Measurements from ENCODE around the gene ARID1B. TPM values are rescaled to one million over a fixed set of nuclear protein-coding genes. Genes with fewer than 3 reads are reported as not detected.

The ARID1B gene
- total RNA-seq, 1 experiment from 2014 or later = 13.9 TPM

- peak; percentile 83 to 89 for DNase-seq (ENCODE audit: low read depth in 1 of 2, low spot score in 2 of 2)
- Histone ChIP-seq H3K27ac (no peak overlapping the region), H3K36me3 (no peaks in the 10 kb centered on the region), H3K9me3 (replicated peaks) (no peaks in the 10 kb centered on the region), H3K27me3 (replicated peaks) (no peaks in the 10 kb centered on the region), H3K4me3 (no peak overlapping the region), H3K4me1 (replicated peaks) (peaks cover 24% of the 10 kb centered on the region)
Measured at GRCh38 chr6:156848533-156848932, 71.4 kb downstream of the ARID1B start.

GRCh38 chr6:156849806-156850205 lies 72.6 kb downstream of the ARID1B start:
- no peak for DNase-seq (ENCODE audit: low read depth in 1 of 2, low spot score in 2 of 2)

DNA sequence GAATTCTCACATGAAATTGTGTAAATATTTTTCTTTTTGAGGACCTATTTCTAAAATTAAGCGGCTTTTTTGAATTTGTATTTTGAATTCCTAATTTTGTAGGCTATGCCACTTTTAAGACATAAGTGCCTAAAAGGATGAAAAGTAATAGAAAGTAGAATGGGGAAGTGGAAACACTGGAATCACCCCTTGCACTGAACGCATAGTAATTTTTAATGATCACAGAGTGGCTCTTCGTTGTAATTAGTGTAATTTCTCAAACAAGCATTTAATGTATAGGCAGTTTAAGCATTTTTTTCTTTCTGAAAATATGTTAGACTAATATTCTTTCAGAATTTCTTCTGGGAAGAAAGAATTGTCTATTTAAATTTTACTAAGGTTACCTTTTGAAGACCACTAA lies 73.2 kb downstream of the ARID1B start:
- Histone ChIP-seq H3K27ac (no peak overlapping the region), H3K27me3 (replicated peaks) (no peaks in the 10 kb centered on the region), H3K4me1 (replicated peaks) (peaks cover 24% of the 10 kb centered on the region), H3K9me3 (replicated peaks) (no peaks in the 10 kb centered on the region), H3K36me3 (no peaks in the 10 kb centered on the region), H3K4me3 (no peak overlapping the region)
- no peak for DNase-seq (ENCODE audit: low read depth in 1 of 2, low spot score in 2 of 2)

More at GRCh38 chr6:156849806-156850205, 72.6 kb downstream of the ARID1B start:
- Histone ChIP-seq H3K4me3 (no peak overlapping the region), H3K9me3 (replicated peaks) (no peaks in the 10 kb centered on the region), H3K36me3 (no peaks in the 10 kb centered on the region), H3K27ac (no peak overlapping the region), H3K4me1 (replicated peaks) (peaks cover 24% of the 10 kb centered on the region), H3K27me3 (replicated peaks) (no peaks in the 10 kb centered on the region)

DNA sequence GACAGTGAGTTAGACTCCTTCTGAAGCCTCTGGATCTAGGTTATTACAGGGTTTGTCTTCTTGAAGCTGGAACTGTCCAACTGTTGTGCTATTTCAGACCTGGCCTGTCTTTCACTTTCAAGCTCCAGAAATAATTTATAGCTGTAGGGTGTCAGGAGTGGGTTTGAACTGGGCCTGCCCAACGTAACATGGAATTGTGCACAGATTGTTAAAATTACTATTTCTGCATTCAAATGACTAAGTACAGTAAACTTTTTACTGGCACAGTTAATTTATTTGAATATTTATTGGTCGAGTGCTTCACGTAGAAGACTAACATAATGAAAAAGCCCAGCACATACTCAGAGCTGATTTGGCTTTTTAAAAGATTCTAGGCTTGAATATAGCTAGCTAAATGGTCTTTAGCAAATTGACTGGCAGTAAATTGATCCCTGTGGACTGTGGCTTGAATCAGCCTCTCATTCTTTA lies 74.3 kb downstream of the ARID1B start:
- Histone ChIP-seq H3K36me3 (no peaks in the 10 kb centered on the region), H3K9me3 (replicated peaks) (no peaks in the 10 kb centered on the region), H3K27me3 (replicated peaks) (no peaks in the 10 kb centered on the region), H3K4me3 (no peak overlapping the region), H3K4me1 (replicated peaks) (peaks cover 24% of the 10 kb centered on the region), H3K27ac (no peak overlapping the region)
- DNase-seq (ENCODE audit: low read depth in 1 of 2, low spot score in 2 of 2) = no peak

GRCh38 chr6:156852147-156852857 lies 75.1 kb downstream of the ARID1B start:
- no peak for DNase-seq (ENCODE audit: low read depth in 1 of 2, low spot score in 2 of 2)
- Histone ChIP-seq H3K4me1 (replicated peaks) (peaks cover 22% of the 10 kb centered on the region), H3K9me3 (replicated peaks) (no peaks in the 10 kb centered on the region), H3K27ac (no peak overlapping the region), H3K27me3 (replicated peaks) (no peaks in the 10 kb centered on the region), H3K4me3 (no peak overlapping the region), H3K36me3 (no peaks in the 10 kb centered on the region)

DNA sequence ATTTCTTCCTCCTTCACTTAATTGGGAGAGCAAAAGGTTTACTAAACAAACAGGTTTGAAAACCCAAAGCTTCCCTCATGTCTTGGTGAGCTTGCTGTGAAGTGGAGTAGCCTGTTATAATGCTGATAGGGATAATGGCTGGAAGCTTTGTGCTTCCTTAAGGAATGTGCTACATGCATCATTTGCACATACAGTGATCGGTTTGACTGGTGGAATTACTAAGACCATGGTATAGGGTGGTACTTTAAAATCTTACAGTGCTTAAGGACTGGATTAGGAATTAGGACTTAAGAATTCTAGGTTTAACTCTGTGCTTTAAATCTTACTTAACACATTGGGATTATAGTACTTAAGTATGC lies 75.7 kb downstream of the ARID1B start:
- no peaks in the 10 kb centered on the region for H3K9me3 ChIP-seq (replicated peaks)
- no peak for DNase-seq (ENCODE audit: low read depth in 1 of 2, low spot score in 2 of 2)

GRCh38 chr6:156853733-156854132 lies 76.6 kb downstream of the ARID1B start:
- no peak overlapping the region for H3K27ac ChIP-seq
- H3K9me3 ChIP-seq (replicated peaks) = no peaks in the 10 kb centered on the region
- no peak overlapping the region for H3K4me3 ChIP-seq
- H3K36me3 ChIP-seq = no peaks in the 10 kb centered on the region
- H3K4me1 ChIP-seq (replicated peaks) = peaks cover 7% of the 10 kb centered on the region
- no peak for DNase-seq (ENCODE audit: low read depth in 1 of 2, low spot score in 2 of 2)
- H3K27me3 ChIP-seq (replicated peaks) = no peaks in the 10 kb centered on the region

More for the DNA sequence above, 75.7 kb downstream of the ARID1B start:
- H3K36me3 ChIP-seq = no peaks in the 10 kb centered on the region
- H3K27ac ChIP-seq = no peak overlapping the region
- peaks cover 16% of the 10 kb centered on the region for H3K4me1 ChIP-seq (replicated peaks)
- no peaks in the 10 kb centered on the region for H3K27me3 ChIP-seq (replicated peaks)
- no peak overlapping the region for H3K4me3 ChIP-seq

DNA sequence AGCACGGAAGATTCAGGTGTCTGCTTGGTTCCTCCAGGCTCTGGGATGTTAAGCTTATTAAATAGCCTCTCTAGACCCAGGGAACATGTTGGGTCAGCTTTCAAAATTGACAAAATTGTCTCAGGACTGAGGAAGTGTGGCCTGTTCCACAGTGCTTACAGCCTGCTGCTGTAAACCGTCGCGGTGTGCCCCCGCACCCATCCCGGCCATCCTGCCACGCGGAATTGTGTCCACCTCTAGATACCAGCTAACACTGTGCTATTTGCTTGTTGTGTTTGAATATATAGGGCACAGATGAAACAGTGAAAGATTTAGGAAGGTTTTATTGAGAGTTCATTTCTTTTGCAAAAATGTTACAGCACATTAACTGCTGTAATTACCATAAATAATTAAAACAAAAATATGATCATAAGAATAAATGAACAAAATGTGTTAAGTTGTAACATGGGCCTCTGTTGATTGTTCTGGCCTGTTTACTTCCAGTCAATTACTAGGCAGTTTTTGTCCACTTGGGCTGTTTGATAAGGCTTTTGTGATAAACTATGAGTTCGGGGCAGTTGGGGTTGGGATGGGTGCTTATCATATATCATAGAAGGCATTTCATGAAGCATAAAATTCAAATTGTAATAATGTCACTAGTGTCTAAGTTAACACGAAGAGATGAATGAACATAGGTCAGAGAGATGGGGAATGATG lies 77.4 kb downstream of the ARID1B start:
- Histone ChIP-seq H3K4me3 (no peak overlapping the region), H3K4me1 (replicated peaks) (no peaks in the 10 kb centered on the region), H3K27ac (no peak overlapping the region), H3K9me3 (replicated peaks) (no peaks in the 10 kb centered on the region), H3K27me3 (replicated peaks) (no peaks in the 10 kb centered on the region), H3K36me3 (no peaks in the 10 kb centered on the region)
- DNase-seq (ENCODE audit: low read depth in 1 of 2, low spot score in 2 of 2) = no peak

GRCh38 chr6:156857573-156857972 lies 80.4 kb downstream of the ARID1B start:
- Histone ChIP-seq H3K27me3 (replicated peaks) (no peaks in the 10 kb centered on the region), H3K36me3 (no peaks in the 10 kb centered on the region), H3K4me1 (replicated peaks) (no peaks in the 10 kb centered on the region), H3K4me3 (no peak overlapping the region), H3K9me3 (replicated peaks) (no peaks in the 10 kb centered on the region), H3K27ac (no peak overlapping the region)
- no peak for DNase-seq (ENCODE audit: low read depth in 1 of 2, low spot score in 2 of 2)

- DNase-seq (ENCODE audit: low read depth in 1 of 2, low spot score in 2 of 2) = no peak
Measured at GRCh38 chr6:156859686-156860085, 82.5 kb downstream of the ARID1B start.

DNA sequence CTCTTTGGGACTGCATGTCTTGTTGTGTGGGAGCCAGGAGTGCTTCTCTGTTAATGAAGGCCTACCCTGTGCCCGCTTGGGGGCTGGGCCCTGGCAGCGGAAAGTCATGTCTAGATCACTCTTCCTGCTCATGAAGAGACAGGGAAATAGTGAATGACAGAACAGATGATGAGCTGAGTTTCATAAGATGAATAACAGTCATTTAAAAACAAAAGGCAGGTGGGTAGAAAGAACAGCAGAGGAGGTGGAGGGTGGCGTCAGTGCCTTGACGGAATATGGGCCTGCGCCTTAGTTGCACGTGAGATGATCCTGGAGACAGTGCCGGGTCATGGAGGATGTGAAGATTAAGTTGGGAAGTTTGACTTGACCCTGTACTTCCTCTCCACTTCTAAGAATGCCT lies 85.5 kb downstream of the ARID1B start:
- Histone ChIP-seq H3K4me1 (replicated peaks) (peaks cover 22% of the 10 kb centered on the region), H3K27ac (no peak overlapping the region), H3K4me3 (no peak overlapping the region), H3K9me3 (replicated peaks) (no peaks in the 10 kb centered on the region), H3K36me3 (no peaks in the 10 kb centered on the region), H3K27me3 (replicated peaks) (no peaks in the 10 kb centered on the region)
- DNase-seq (ENCODE audit: low read depth in 1 of 2, low spot score in 2 of 2) = no peak

More at GRCh38 chr6:156859686-156860085, 82.5 kb downstream of the ARID1B start:
- no peak overlapping the region for H3K4me3 ChIP-seq
- H3K9me3 ChIP-seq (replicated peaks) = no peaks in the 10 kb centered on the region
- H3K27me3 ChIP-seq (replicated peaks) = no peaks in the 10 kb centered on the region
- H3K4me1 ChIP-seq (replicated peaks) = peaks cover 5% of the 10 kb centered on the region
- no peaks in the 10 kb centered on the region for H3K36me3 ChIP-seq
- no peak overlapping the region for H3K27ac ChIP-seq

DNA sequence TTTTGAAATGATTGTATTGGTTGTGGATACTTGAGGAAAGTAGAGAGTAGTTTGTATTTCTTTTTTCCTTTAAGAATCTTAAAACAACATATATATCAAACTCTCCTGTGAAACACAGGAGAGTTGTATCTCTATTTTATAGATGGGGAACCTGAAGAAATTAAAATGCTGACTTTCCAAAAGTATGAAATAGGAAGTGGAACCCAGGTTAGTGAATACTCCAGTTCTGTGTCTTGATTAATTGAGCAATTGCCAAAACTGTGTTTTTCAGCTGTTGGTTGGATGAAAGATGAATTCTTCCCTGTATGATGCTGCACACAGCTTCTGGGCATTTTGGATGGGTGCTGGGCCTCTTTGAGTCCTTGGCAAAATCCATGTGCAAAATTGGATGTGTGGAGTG lies 86.3 kb downstream of the ARID1B start:
- no peaks in the 10 kb centered on the region for H3K36me3 ChIP-seq
- H3K4me1 ChIP-seq (replicated peaks) = peaks cover 22% of the 10 kb centered on the region
- no peak overlapping the region for H3K27ac ChIP-seq
- no peak overlapping the region for H3K4me3 ChIP-seq
- no peaks in the 10 kb centered on the region for H3K27me3 ChIP-seq (replicated peaks)
- no peaks in the 10 kb centered on the region for H3K9me3 ChIP-seq (replicated peaks)
- no peak for DNase-seq (ENCODE audit: low read depth in 1 of 2, low spot score in 2 of 2)

GRCh38 chr6:156864557-156864956 lies 87.4 kb downstream of the ARID1B start:
- Histone ChIP-seq H3K36me3 (no peaks in the 10 kb centered on the region), H3K4me3 (no peak overlapping the region), H3K9me3 (replicated peaks) (no peaks in the 10 kb centered on the region), H3K4me1 (replicated peaks) (peaks cover 22% of the 10 kb centered on the region), H3K27ac (no peak overlapping the region), H3K27me3 (replicated peaks) (no peaks in the 10 kb centered on the region)
- no peak for DNase-seq (ENCODE audit: low read depth in 1 of 2, low spot score in 2 of 2)

- no peak for DNase-seq (ENCODE audit: low read depth in 1 of 2, low spot score in 2 of 2)
- no peaks in the 10 kb centered on the region for H3K27me3 ChIP-seq (replicated peaks)
- peaks cover 22% of the 10 kb centered on the region for H3K4me1 ChIP-seq (replicated peaks)
- no peak overlapping the region for H3K4me3 ChIP-seq
- no peaks in the 10 kb centered on the region for H3K36me3 ChIP-seq
- no peak overlapping the region for H3K27ac ChIP-seq
- H3K9me3 ChIP-seq (replicated peaks) = no peaks in the 10 kb centered on the region
Measured at GRCh38 chr6:156865019-156865629, 87.9 kb downstream of the ARID1B start.
